GM19463 (cell line): ENCODE measurements around the gene GSTM3.

Experiments used
- ATAC-seq: cut with Tn5 transposase; IDR thresholded peaks from one replicate; pipeline ENCODE4 v1.9.1; 2021; ENCODE audit warnings: mild to moderate bottlenecking, moderate library complexity; ENCODE audit not compliant: unreplicated experiment

GSTM3 gene

DNA sequence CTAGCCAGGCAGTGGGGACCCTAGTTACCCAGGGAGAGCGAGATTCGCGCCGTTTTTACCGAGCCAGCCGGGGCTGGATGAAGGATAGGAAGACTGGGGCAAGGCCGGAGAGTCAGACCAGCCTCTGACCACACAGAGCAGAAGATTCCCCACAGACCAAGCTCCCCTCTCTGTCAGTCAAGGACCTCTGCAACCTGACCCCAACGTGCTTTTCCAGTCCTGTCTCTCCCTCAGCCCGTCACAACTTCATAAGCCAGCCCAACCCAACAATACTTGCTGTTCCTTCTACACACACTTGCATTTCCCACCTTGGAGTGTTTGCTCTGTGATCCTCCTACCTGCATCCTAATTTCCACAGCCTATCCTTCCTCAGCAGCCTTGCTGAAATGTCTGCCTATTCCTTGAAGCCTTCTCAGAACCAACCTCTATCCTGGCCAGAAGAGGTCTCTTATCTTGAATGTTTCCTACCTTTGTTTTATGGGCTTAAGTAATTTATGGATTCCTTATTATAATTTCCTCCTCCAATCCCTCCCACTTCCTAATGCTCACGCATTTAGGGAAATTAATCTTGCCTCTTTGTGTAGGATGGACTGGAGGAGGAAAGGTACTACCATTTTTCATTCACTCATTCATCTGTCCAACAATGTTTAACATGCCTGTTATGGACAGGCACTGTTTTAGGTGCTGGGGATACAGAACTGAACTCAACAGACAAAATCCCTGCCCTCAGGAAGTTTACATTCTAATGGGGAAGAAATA, at the start of gene GSTM3:
Gene GSTM3, minus strand, starts transcription at position 424 of the 759 bp plus-strand sequence. CDS start 751 bp downstream, outside the sequence.
- no peak for ATAC-seq

DNA sequence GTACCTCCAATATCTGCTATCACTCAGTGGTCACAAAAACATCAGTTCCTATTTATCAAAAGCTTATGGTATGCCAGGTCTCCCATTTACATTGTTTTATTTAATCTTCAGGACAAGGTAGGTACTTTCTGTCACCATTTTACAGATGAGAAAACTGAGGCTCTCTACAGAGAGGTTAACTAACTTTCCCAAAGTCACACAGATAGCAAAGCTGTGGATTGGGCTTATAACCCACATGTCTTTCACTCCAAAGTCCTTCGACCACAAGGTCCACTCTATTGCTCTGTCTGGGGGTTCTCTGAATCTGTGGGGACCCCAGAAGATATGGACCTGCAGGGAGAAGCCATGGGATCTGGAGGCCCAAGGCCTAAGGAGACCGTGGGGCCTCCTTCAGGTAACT, 49.5 kb upstream of the GSTM3 start:
- no peak for ATAC-seq

DNA sequence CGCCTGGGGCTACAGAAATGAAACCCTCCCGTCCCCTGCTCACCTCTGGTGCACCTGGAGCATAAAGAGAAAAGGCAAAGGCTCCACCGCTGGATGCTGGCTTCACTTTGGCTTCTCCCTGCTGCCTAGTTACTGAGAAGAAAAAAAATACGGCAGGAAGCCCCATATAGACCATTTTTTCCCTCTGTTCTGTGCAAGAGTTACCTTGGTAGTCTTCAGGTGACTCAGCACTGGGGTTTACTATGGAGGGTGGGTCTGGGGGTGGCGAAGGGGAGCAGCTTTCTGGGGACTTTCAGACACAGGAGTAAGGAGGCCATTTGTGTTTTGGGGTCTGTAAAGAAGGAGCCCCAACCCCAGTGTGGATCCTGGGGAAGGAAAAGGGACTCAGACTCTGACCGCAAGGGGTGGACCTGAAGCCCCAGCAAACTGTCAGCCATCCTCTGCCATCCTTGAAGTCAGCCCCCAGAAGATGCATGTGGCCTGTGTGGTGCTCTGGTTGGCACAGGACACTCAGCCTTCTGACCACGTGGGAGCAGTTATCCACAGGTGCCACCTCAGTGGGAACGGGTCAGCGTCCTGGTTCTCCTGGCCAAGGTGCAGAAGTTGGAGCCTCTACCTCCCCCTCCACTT, 48.8 kb upstream of the GSTM3 start:
- no peak for ATAC-seq

DNA sequence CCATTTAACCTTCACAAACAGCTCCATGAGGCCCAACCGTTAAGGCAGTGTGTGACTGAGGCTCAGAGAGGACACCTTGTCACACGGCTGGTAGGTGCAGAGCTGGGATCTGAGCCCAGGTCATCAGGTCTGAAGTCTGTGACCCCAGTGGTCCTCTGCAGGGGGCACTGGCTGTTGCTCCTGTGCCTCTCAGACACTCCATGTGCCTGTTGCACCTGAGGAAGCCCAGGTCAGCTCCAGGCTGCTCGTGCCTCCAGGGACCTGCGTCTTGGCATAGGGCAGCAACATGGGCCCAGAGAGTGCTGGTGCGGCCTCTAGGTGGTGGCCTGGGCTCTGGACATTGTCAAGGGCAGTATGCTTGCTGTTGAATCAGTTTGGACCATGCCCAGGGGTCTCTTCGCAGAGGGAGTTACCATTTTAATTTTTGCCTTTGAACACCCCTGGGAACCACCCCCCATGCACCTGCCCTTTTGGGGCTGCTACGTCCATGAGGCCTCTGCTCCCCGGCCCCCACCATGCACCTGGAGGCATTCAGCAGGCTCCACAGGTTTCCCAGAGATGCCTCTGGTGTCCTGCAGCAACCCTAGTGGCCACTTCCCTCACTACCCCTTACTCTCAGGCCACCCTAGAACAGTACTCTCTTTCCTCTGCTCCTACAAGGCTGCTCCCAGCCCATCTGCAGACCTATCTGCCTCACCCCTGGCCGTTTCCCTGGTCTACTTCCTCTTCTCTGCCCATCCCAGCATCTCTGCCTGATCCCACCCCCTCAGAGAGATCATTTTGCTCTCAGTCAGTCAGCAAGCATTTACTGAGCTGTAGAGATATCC, 48.1 kb upstream of the GSTM3 start:
- ATAC-seq, result no peak

DNA sequence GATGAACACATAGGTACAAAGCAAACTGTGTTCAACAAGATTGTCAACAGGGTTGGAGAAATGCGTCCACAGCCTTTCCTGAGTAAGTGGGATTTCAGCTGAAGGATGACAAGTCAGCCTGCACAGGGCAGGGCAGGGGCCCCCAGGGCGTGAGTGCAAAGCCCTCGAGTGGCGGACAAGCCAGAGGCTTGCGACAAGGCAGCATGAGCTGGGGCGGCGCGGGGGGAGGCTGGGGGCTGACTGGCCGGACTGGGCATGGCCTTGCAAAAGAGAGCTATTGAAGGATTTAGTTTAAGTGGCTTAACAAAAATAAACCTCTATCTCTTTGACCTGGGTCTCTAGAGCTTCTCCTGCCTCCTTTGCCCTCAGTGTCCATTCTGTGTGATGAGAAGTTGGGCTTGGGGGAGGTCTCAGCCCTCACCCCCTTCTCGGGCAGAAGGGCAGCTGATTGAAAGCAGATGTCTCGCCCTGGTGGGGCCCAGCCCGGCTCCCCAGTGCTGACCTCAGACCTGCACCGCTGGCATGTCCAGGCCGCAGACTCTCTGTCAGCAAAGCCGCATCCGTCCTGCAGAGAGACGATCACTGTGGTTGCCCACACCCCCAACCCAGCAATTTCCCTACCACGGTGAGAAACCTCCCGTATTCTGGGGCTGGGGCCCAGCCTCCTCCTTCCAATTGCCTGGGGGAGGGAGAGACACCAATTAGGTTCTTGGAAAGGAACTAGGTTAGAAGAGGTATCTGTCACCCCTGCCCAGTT, 47.2 kb upstream of the GSTM3 start:
- ATAC-seq, result no peak

DNA sequence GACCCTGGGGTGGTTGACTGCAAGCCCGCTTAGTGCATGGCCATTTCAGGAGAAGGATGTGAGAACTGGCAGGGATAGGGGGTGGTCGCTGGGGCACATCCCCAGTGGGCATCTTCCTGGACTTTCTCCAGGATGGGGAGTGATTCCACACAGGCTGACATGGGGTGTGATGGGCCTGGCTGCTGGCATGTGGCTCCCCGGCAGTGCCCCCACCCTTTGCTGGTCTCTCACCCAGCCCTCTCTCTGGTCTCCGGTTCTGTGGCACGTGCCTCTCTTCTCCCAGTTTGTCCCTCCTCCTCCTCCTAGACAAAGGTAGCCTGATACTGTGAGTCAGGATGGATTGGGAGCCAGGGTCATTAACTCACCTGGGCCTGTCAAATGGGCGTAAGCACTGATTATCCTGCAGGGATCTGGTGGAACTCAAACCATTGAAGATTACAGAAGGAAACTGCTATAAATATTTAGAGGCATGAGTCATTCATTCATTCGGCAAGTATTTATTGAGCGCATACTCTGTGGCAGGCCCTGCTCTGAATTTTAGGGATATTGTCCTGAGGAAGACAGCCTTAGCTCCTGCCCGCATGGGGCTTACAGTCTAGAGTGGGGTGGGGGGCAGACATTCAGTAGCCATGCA, 46.5 kb upstream of the GSTM3 start:
- ATAC-seq, result no peak

DNA sequence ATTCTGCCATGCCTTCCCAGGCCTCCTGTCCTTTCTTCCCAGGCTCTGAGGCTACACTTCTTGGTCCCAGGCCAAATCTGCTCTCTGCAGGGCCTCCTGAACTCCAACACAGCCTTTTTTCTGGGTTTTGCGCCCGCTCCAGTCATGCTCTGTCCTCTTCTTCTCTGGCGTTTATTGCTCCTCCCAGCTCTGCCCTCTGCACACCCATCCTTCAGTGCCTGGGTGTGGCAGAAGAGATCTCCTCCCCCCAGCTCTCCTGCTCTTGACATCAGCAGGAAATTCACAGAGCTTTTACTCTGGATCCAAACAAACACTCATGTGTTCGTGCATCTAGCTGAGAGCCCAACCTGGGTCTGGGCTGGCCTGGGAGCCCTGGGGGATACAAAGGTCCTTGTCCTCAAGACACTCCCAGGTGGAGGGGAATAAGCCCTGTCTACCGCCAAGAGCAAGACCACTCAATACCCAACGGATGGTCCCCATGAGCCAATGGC, 45.7 kb upstream of the GSTM3 start:
- ATAC-seq, result no peak

DNA sequence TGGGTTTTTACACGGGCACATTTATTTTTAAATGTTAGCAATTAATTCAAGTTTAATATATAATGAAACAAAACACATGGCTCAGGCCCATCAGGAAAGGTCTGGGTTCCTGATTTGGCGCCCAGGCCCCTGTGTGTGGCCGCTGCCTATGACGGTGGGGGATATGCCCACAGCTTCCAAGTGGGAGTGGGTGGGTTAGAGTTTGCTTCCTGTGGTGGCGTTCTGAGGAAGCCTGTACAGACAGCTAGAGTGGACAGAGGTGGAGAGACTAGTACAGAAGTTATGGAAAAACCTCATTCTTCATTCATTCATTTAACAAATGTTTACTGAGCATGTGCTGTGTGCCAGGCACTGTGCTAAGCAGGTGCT, 45.3 kb upstream of the GSTM3 start:
- no peak for ATAC-seq

DNA sequence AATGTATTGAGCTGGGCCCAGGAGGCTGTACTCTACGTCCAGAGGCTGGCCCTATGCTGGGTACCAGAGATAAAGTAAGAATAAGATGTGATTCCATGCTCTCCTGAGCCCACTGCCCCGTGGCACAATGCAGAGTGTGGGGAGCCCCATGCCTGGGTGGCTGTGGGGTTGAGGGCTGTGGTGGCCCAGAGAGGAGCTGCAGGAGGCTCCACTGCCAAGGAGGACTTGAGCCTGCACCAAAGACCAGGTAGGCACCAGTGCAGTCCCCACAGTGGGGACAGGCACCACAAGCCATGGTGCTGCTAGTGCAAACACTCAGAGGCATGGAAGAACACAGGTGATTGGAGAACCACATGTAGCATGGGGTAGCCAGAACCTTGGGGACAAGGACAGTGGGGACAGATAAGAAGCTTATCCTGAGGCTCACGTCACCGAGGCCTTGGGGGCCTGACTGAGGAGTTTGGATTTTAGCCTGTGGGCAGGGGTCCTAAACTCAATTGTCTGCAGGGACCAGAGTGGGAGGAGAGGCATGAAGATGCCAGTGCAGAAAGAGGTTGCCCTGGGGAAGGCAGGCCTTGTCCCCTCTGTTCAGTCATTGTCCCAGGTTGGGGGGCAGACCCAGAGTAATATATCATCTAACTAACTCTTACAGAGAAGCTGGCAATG, 44.7 kb upstream of the GSTM3 start:
- ATAC-seq, result no peak

DNA sequence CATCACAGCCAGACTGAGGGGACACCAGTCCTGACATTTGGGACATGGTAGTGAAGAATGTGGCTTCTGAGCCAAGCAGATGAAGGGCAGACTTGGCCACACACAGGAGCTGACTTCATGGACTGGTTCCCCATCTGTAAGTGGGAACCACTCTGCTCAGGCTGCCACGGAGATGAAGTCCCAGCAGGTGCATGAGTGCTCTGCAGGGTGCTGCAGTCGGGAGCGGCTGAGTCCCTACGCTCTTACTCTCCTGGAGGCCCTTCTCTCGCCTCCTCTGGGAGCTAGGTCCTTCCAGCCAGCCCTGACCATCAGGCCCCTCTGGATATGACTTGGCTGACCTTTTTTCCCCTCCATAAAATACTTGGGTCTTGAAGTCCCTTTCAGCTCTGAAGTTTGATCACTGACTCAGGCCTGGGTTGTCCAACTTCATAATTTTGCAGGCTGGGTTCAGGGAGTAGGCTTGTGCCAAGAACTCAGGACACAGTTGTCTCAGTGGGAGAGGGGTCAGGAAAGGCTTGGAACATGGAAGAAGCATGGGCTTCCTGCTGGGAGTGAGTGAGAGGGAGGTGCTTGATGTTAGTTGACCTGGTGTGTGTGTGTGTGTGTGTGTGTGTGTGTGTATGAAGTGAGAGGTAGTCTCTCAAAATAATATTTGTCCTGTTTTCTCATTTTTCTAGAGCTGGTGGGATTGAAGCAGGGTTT, 43.9 kb upstream of the GSTM3 start:
- ATAC-seq, result no peak

DNA sequence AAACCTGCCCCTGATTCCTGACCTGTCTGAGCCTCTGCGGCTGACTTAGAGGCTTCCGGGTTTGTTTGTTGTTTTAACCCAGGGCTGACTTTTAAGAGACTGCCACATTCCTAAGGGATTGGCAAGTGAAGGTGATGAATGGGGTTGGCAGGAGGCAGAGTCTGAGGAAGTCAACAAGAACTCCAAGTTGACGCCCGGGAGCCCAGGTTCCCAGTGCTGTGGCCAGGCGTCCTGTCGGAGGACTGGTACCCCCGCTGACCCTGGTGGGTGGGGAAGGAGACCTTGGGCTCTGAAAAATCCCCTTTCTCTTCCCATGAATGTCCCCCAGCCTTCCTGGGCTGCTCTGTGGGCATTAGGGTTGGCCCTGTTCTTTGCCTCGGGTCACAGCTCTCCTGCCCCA, 42.6 kb upstream of the GSTM3 start:
- no peak for ATAC-seq

DNA sequence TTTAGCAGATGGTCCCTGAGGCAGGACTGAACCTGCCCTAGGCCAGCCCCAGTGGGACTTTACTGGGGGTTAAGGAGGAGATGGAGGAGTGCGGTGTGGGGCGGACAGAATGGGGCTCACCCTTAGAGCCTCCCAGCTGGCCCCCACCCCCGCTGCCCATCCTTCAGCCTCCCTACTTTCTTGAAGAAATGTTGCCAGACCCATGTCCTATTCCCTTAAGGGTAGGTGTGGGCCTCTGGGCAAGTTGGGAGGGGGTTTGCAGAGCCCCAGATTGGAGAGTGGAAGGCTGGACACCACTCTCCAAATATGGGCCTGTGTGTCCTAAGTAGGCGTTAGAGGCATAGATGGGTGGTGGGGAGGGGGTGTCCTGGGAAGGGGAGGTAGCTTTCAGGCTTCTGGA, 42.1 kb upstream of the GSTM3 start:
- ATAC-seq, result no peak

DNA sequence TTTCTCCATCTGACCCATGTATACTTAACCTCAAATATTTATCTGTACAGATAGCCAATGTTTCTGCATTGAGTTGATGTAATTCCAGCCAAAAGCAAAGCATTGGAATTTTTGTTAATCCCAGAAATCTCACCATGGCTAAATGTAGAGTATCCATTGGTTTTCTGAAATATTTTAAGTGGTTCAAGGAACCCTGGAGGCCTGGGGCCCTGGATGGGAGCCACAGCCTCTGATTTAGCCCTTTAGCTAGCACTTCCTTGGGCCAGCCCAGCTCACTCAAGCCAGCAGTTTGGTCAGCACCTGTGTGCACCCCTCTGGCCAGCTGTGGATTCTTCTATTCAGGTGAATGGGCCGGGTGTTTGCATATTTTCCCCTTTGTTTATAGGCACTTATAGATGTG, 41.7 kb upstream of the GSTM3 start:
- no peak for ATAC-seq

DNA sequence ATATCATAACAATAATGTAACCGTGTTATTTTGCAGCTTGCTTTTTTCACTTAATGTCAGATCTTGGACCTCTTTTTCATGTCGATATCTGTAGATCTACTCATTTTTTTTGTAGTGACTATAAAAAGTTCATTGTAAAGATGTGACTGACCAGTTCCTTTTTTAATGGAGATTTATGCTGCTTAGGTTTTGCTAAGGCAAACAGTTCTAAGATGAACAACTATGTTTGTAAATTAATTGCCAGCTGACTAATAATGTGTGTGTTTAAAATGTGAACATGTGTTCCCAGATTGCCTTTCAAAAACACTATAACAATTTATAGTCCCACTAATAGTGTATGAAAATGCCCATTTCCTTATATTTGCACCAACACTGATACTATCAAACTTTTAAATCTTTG, 41.0 kb upstream of the GSTM3 start:
- no peak for ATAC-seq

DNA sequence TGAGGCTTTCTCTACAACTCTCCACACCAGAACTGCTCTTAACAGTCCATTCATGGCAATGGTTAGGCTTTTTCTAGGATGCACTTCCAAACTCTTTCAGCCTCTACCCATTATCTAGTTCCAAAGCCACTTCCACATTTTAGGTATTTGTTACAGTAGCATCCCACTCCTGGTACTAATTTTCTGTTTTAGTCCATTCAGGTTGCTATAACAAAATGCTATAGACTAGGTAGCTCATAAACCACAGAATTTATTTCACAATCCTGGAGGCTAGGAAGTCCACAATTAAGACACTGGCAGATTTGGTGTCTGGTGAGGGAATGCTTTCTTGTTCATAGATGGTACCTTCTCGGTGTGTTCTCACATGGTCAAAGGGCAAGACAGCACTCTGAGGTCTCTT, 40.1 kb upstream of the GSTM3 start:
- ATAC-seq, result no peak

DNA sequence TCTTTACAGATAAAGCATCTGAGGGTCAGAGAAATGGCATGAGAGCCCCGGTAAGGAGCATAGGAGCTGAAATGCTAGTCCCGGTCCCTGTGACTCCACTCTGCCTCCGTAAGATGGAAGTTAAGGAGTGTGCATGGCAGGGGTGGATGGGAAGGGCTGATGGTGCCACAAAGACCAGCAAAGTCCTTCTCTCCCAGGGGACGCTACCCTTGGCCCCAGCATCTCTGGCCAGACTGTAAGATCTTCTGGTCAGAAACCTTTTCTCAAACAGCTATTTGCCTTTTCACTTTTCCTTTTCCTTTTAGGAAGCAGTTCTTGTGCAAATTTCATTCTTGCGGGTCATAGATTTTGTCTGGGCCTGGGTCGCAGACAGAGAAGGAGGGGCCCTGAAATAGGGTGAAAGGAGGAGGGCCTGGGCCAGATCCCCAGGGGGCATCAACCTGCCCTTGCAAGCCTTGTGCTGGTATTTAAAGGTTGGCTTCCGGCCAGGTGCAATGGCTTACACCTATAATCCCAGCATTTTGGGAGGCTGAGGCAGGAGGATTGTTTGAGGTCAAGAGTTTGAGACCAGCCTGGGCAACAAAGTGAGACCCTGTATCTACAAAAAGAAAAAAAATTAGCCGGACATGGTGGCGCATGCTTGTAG, 37.3 kb upstream of the GSTM3 start:
- ATAC-seq, result no peak

DNA sequence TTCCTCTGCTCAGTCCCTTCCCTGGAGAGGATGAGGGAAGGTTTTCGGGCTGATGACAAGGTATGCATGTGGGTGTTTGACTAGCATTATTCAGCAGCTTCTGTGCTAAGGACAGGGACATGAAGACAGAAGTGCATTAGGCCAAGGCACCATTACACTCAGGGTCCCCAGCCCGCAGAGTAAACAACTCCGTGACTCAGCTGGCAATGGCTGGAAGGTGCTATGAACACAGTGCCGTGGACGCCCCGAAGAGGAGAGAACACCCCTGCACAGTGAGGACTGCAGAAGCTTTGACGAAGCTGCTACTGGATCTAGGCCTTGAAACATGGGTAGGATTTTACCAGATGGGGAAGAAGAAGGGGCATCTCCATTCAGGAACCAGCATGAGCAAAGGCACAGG, 36.6 kb upstream of the GSTM3 start:
- no peak for ATAC-seq

DNA sequence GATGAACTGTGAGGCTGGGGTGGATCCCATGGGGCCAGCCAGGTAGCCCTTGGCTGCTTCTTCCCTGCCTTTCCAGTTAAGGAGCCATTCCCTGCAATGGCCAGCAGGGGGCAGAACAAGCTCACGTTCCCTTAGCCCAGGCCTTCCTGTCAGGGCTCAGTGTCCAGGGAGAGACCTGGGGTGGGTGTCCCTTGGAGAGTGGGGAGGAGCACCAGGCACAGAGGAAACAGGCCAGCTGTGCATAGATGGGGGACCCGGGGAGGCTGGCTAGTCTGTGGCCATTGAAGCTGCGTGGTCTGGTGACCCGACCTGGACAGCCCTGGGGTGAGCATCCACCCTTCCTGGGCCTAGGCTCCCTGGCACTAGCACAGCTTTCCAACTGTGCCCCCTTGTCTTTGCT, 36.1 kb upstream of the GSTM3 start:
- peak; percentile 71 for ATAC-seq
